ENCODE results near the gene ABCC8.

The ABCC8 gene

DNA sequence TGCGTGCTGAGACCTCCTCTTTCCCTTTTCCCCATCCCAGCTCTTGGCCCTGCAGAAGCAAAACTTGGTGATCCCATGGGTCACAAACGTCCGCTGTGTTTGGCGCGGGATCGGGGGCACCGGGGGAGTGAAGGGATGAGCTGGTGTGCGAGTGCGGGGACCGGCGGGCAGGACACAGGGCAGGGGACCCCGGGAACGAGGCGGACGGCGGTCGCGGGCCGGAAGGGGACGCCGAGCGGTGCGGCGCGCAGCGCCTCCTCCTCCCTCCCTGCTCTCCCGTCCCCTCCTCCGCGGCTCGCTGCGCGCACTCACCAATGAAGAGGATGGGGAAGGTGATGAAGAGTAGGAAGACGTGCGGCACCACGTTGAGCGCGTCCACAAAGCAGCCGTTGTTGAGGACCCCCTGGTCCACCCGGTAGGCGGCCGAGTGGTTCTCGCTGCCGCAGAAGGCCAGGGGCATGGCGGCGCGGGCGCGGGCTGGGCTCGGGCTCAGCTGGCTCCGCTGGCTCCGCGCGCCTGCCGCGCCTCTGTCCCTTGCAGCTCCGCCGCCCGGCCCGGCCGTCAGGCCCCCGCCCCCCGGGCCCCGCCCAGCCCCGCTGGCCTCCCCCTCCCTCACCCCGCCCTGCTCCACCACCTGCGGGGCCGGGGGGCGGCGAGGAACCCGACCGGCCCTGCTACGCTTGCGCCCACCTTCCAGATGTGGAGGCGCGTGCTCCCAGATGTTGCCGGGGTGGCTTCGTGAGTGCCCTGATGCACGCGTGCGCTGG lies at the start of gene ABCC8:
TSS of gene ABCC8 (minus strand) at position 529 of the 767 bp plus-strand sequence. CDS start at position 460, 69 bp downstream.
- DNase-seq (ENCODE audit: low read depth): no peak

DNA sequence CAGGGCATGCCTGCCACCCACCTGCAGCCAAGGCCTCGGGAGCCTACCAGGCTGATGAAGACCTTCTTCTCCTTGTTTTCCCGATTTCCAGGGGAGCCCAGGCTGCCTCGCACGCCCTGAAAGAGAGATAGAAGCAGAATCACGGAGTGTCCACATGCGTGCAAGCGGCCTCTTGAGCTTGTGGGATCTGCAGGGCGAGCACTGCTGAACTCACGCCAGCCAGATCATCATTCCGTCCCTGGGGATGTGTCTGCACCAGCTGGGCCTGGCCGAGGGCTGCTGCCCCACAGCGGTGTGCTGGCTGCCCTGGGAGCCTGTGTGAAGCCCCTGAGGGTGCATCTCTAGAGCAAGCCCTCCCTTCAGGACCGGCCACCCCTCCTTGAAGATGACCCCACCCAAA lies 49.7 kb upstream of the ABCC8 start:
- no peak for DNase-seq (ENCODE audit: low read depth)

DNA sequence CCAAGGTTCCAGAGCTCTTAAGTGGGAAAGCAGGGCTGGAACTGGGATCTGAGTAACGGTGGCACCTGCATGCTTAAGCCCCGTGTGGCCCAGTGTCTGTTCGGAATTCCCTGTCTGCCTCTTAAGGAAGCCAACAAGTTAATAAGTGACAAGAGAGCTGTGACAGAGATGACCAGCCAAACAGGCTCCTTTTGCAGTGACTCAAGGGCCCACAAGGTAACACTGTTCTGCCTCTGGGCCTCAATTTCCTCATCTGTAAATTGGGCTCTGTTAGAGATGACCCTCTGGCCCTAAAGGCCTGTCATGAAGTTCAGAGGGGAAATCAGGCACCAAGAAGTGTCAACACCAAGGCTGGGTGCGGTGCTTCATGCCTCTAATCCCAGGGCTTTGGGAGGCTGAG lies 48.9 kb upstream of the ABCC8 start:
- DNase-seq (ENCODE audit: low read depth): no peak

DNA sequence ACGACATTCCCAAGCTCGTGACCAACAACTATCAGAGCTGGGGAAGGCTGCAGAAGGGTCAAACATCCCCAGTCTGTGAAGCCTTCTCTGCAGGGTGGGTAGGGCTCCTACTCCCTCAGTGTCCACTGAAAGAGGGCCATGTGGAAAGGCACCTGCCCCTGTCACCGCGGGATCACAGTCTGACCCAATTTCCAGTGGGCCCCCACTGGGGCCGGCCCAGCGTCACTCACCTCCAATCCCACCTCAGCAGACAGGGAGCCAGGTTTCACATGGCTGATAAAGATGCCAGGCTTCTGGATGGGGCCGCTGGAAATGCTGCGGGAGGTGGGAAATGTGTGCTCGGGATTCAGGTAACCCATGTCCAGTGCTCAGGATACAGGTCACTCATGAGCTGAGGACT lies 47.6 kb upstream of the ABCC8 start:
- DNase-seq (ENCODE audit: low read depth): no peak

DNA sequence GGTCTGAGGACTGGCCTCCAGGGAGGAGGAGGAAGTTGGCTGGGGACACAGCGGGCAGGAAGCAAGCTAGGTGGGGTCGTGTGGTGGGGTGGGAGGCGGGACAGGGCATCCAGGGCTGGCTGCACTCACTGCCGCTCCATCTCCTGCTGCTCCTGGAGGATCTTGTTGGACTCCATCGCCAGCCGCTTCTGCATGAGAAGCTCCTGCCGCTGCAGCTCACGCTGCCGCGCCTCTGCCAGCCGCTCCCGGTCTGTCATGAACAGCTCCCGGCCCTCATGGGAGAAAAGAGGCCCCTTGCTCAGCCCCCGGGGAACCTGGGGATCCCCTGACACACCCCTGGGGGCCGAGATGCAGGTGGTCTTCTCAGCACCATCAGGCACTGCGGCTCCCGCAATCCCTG lies 46.0 kb upstream of the ABCC8 start:
- no peak for DNase-seq (ENCODE audit: low read depth)

DNA sequence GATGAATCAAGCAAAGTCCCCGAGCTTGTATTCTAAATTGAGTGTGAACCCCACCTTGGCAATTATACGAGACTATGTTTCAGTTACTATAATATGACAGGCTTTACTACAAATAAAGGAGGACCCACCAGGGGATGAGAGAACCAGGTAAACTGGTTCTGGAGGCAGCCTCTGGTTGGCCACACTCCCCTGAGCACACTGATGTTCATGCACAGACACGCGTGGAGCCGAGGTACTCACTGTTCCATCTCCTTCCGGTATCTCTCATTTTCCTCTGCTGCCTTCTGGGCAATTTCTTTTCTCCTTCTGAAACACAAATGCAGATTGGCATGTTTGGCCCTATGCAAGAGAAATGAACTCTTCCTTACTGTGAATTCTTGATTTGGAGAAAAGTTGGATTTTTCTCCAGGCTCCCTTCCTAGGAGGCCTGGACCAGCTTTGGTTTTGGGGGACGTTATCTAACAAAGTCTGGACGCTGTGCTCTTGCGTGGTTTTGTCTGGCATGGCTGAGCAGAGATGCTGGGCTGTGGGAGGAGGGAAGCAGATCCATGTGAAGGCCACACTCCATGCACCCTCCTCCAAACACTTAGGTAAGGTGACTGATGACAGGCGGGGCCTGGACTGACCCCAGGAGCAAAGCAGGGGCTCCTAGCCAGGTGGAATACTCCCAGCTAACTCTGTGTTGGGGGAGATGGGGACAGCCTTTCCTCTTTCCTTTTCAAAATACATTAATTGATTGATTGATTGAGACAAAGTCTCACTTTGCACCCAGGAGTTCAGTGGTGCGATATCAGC lies 44.7 kb upstream of the ABCC8 start:
- DNase-seq (ENCODE audit: low read depth): no peak

DNA sequence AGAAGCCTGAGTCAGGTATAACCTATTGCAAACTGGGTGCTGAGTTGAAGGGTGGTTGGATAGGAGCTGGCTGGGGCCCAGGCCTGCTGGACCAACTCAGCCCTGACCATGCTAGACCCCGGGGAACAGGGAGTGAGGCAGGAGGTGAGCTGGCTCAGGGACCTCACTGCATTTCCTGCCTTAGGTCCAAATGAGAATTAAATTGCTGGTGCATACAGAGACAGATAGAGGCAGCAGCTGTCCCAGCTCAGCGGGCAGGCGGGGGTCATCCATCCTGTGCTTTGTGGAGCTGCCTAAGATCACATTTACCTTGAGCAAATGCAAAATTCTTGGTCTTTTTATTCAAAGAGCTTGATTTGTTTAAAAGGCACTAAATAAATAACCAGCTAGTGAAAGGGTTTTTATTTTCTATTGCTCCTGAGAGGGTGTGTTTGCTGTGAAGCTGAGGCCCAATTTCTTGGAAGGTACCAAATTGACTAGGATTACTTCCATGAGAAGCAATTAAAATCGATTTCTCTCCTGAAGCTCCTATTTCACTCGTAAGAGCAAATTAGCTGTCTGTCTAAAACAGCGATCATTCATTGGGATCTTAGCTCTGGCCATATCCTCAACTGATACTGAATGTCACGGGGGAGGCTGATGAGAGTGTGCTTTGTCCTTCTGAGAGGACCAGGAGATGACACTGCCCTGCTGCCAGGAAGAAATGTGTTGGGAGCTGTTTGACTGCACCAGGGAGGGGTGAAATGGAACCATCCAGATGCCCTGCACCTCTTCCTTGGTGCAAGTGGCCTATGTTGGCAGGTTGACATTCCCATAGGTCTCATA lies 42.6 kb upstream of the ABCC8 start:
- DNase-seq (ENCODE audit: low read depth): no peak

DNA sequence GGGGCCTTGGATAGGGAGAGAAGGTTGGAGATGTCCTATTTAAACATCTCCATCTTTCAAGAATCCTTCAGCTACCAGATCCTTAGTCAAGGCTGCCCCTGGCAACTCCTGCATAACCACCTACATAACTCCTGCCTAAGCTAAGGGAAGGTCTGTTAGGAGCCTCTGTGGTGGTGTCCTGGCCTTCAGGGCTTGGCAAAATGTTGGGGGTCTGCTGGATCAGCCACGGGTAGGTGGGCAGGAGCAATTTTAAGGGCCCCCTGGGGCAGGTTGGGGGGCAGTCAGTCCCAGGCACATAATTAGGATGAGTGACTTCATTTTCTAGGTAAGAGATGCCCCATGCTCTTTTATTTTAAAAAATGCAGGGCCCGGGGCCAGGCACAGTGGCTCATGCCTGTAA lies 41.7 kb upstream of the ABCC8 start:
- no peak for DNase-seq (ENCODE audit: low read depth)

DNA sequence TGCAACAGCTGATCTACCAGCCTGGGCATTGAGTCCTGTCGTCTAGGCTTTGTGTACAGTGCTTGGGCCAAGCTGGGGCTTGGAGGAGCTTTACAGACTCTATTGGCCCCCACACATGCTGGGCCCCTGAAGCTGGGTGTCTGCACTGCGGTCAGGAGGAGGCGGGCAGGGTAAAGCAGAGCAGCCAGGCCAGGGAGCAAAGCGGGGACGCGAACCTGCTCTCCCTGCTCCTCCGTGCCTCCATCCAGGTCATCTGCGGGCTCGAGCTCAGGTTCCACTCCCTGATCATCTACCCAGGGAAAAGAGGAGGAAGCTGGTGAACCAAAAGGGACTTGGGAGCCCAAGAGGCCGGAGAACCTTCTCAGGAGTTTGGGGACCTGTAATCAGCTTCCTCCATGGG lies 40.5 kb upstream of the ABCC8 start:
- no peak for DNase-seq (ENCODE audit: low read depth)

DNA sequence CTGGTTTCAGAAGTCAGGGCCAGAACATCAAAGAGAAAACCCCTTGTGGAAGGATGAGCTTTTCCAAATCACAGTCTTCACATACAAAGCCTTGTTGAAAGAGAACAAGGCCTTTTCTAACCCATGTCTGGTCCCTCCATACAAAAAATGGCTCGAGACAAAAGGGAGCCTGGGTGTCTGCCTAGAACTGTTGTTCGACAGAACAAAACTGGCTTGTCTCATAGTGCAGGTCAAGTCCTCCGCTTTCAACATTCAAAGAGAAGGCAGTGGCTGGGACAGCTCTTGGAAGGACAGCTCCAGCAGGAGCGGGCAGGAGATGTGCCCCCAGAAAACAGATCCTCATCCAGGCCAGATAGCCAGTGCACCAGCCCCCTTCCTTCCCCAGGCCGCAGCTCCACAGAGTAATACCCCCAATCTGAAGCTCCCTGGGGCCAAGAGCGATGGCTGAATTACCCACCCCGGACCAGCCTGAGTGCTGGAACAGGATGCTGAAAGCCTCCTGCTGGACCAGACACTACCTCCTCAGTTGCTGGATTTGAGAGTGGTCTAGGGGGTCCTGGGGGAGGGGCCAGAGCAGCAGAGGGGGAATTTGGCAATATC lies 40.0 kb upstream of the ABCC8 start:
- DNase-seq (ENCODE audit: low read depth): no peak

DNA sequence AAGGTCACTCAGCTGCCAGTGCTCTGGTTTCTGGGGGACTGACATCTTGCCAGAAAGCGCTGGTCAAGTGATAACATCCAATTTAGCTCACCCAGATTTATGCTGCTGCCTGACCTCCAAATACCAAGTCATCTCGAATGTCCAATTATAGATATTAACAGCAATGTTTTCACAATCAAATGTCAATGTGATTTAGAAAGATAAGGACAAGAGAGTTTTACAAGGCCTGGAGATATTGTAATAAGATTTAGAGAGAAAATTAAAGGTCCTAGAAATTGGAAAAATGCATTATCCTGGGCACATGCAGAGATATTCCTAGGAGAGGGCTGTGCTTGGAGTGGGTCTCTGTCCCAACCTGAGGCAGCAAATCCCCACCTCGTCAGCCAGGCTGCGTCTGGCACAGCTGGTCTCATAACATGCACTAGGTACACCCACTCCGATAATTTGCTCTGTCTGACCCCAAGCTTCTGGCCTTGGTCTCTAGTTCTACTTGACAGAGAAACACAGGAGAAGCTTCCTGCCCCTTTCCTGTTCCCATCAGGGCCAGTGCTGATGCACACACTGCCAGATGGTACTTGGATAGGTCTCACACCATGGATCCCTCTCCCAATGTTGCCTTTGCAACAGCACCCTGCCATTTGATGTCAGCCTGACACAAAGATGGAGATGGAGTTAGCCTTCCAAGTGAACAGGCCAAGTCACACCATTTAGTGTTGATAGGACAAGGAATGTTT lies 39.0 kb upstream of the ABCC8 start:
- DNase-seq (ENCODE audit: low read depth): no peak

DNA sequence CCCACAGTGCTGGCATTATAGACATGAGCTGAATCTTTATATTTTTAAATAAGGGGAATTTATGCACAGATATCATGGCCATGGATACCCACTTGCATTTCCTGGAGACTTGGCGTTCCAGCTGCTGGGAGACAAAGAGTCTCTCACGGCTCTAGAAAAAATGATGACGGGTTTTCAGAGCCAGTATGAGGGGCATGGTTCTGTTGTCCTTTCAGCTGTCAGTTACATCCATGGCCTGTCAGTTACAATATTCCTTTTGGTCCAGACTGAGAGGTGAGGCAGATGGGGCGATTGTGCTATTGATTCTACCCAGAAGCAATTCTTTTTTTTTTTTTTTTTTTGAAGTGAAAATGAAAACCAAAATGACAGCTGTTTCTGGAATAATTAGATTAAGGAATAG lies 37.8 kb upstream of the ABCC8 start:
- no peak for DNase-seq (ENCODE audit: low read depth)

DNA sequence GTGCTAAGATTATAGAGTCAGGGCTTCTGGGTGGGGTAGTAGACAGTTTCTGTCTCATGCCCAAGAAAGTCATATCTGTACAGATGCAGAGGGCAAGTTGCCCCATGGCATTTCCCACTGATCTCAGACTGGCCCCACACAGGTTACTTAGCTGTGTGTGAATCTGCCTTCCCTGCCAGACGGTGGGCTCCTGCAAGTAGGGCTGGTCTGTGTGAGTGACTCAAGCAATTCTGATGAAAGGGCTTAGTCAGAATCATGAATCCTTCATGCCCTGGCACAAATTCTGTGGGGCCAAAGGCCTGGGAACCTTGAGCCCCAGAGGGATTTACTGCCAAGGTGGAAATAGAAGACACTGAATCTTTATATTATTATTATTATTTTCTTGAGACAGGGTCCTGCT lies 37.2 kb upstream of the ABCC8 start:
- no peak for DNase-seq (ENCODE audit: low read depth)

DNA sequence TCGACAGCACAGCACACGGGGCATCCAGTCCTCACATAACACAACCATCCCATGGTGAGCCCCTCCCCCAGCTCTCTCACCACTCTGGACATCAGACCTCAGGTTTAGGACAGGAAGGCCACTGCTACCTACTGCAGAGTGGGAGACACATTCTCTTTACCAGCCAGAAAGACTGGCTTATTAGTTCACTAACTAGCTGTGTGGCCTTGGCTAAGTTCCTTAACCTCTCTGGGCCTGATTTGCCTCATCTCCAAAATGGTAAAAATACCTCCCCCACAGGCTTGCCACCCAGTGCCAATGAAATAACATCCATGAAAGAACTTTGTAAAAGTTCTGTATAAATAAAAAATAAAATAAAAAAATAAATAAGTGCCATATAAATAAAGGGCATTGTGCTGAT lies 35.5 kb upstream of the ABCC8 start:
- no peak for DNase-seq (ENCODE audit: low read depth)

DNA sequence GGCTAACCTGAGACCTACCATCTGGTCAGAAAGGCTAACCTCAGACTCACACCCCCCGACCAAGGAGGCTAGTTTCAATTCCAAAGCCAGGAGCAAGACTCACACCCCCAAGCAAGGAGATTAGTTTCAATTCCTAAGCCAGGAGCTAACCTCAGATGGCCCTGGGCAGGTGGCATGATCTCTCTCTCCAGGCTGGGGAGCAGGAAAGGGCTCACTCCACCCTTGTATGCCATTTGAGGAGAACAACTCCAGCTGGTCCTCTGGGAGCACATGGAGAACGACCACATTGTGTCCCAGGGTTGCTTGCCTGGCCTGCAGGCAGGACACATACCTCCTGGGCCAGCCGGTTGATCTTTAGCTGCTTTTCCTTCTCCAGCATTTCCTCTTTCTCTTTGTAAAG lies 34.9 kb upstream of the ABCC8 start:
- no peak for DNase-seq (ENCODE audit: low read depth)

DNA sequence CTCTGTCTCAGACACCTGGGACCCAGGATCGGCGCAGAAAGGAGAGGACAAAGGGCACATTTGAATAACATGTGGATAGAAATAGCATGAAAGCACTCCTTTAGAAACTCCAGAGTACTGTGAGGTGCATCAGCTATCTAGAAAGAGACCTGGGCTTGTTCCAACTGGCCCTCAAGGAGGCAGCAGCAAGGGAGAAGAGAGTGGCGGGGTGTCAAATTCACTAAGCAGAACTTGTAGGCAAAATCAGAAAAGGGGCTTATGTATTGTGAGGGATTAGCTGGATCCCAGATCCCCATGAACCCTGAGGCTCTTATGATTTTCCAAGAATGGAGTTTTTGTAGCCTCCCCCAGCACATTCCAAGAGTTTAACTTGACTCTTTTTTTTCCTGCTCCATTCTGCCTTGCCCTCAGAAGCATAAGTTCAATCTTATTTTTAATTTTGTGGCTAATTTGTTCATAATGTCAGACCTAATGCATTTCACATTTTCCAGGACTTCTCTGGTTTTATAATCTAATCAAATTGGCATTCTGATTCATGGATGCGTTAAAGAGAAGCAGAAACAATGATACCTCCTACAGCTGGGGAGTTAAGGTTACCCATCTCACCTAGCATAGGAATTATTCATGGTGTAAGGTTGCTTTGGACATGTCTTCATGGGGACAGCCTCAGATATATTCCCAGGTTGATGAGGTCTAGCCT lies 34.0 kb upstream of the ABCC8 start:
- DNase-seq (ENCODE audit: low read depth): no peak

DNA sequence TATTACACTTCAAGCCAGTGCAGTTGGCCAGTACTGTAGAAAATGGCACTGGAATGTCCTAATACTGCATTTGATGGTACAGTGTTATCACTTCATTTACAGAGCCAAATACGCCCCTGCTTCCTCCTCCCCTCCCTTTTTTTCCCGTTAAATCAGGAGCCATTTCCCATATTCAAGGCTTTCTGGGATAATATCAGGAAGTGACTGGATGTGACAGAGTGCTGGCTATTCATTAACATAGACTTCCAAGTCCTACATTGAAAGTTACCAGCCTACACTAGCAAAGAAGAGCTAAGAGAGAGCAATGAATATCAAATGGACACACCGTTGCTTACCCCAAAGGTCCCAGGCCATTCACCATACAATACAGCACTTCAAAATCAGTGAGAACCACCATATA lies 32.1 kb upstream of the ABCC8 start:
- DNase-seq (ENCODE audit: low read depth): no peak

DNA sequence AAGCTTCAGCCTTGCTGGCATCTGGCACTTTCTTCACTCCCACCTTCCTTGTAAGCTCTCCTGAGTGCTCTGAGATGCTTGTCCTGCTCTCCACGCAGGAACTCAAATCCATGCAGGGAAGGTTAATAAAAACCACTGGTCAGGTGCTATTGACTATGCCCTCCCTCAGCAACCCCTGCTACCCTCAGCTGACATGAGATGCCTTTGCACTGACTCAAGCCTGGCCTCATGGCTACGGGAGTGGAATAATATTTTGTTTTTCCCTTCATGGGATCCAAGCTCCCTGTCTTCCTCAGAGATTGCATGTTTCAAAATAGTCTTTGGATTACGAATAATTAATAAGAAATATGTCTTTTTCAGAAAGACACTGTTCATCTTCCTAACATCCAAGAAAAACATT lies 31.7 kb upstream of the ABCC8 start:
- DNase-seq (ENCODE audit: low read depth): no peak

DNA sequence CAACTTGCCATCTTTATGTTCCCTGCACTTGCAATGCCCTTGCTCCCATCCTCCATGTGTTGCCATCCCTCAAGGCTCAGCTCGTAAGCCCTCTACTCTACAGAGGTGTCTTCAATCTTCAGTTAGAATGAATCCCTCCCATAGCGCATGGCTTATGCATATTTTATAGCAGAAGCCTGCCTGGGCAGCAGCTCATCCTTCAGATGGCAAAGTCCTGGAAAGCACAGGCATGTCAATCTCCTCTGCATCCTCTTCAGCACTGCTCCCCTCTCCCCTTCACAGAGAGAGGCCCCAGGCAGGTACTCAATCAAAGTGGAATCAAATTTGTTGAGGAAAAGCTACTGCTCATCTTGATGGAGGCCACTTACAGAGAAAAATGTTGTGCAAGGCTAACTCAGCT lies 31.1 kb upstream of the ABCC8 start:
- DNase-seq (ENCODE audit: low read depth): no peak

DNA sequence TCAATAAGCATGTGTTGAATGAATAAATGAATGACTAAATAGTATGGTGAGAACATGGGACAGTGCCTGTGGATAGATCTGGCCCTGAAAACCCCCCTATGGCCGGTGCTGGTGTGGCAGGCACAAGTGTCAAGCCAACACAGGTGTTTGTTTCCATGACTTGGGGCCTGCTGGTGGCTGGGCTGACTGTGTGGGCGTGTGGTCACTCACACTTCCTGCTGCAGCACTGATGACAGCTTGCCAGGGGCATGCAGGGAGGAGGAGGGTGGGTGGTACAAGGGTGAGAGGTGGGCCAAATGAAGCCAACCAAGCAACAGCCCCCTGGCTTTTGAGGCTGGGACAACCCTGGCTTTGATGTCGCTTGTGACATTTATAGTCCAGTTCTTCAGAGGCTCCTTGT lies 30.3 kb upstream of the ABCC8 start:
- DNase-seq (ENCODE audit: low read depth): no peak

DNA sequence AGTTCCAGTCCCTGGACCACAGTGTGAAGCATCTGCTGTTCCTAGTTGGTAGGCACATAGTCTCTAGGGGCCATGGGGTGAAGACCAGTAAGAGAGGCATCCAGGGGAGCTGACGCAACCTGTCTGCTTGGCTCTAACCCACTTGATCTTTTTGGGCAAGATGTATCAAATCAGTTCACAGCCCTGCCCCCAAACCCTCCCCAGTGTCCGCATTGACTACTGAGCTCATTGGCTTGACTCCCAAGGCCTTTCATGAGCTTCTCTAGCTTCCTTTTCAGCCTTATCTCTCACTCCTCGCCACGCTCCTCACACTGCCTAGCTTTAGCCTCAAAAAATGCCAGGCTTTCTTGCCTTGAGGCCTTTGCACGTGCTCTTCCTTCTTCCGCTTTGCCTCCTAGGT lies 29.7 kb upstream of the ABCC8 start:
- DNase-seq (ENCODE audit: low read depth): no peak
